Dermis blood vessel endothelial cell (primary cell): Measurements from ENCODE around the gene CNN3. TPM values are rescaled to one million over a fixed set of nuclear protein-coding genes. Genes with fewer than 3 reads are reported as not detected.

Source experiments
- DNase-seq: peaks from one replicate; pipeline ENCODE4 v3.0.0; 2010
- total RNA-seq: library from RNA; depleted of rRNA; stranded (reverse); fragments of >200 nt; gene quantifications from 2 replicates; pipeline ENCODE4 v1.2.3, GENCODE V29; 2014

Gene CNN3
- total RNA-seq, 1 donor from 2014 or later, result 578 TPM

DNA sequence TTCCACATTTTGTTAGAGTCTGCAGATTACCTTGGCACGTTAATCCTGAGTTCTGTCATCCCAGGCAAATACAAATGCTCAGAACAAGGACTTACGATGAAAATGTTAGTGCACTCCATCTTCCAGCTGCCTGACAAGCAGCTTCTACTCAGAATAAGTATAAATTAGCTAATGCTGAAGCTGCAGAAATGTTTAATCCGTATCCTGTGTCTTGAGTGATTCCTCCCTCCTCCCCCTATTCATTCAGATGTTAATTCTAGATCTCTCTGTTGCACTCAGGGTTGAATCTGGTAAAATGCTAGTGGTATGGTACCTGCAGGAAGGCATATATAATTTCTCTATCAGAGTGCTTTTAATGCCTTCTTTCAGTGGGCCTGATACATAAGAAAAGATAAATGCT, 39.8 kb downstream of the CNN3 start:
- no peak for DNase-seq

DNA sequence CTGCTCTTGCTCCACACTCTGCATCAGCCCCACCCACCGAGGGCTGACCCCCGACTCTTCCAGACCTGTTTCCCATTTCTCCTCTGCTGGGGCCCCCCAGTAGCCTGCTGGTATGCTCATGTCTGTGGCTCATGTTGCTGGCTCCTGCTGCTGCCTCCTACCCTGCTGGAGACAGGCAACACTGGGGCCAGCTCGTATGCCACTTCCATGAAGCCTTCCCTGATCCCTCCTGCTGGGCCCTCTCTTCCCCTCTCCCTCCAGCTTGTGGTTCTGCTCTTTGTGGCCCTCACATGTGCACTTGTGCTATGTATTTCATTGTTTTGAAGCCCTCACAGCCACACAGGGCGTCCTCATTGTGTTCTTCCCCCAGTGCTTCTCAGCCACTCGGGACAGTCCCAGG, 40.5 kb downstream of the CNN3 start:
- no peak for DNase-seq

DNA sequence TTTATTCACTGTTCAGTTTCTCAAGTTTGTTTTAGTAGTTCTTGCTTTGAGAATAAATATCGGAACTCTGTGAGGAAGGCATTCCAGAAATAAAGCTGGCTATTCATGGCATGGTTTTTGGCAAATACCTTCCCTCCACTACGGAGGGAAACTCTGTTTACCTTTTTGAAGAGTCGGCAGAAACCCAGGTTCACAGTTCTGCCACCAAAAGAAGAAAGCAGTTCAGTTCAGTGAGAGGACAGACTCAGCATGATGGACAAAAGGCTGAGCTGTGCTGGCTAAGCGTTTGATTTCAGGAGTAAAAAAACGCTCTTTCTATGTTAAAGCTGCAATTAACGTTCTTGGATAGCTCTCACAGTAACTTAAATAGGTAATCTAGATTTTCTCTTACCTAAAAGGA, 42.4 kb downstream of the CNN3 start:
- no peak for DNase-seq

DNA sequence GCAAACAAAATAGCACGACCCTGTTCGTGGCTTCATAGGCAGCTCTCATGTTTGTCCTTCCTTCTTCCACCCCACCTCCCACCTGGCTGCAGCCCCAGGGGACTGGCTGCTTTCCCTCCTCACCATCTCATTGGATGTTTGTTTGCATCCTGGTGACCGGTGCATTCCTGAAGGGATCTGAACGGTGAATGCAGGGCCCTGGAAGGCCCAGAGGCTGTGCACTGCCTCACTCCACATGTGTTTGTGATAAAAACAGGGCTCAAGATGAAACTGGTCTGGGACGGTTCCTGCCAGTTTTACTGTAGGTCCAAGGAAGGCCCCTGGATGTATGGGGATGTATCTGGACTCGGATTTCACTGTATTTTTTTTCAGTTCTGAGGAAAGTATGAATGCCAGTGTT, 42.8 kb downstream of the CNN3 start:
- DNase-seq, result no peak

DNA sequence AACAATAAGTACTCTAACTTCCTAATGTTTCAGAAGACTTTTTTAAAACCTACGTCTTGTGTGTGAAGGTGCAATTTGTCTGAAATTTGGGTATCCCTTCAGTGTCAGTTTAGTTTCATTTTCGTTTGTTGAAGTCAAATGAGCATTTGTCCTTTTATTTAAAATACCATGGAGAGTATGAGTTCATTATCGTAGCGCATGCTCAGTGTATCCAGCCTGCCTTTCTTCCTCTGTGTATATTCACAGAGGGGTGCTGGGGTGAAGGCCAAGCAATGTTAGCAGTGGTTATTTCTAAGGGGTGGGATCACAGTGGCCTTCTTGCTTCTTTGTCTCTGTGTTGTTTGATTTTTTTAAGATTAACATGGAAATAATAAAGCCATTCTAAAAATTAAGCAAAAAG, 43.2 kb downstream of the CNN3 start:
- peak; percentile 38 for DNase-seq

DNA sequence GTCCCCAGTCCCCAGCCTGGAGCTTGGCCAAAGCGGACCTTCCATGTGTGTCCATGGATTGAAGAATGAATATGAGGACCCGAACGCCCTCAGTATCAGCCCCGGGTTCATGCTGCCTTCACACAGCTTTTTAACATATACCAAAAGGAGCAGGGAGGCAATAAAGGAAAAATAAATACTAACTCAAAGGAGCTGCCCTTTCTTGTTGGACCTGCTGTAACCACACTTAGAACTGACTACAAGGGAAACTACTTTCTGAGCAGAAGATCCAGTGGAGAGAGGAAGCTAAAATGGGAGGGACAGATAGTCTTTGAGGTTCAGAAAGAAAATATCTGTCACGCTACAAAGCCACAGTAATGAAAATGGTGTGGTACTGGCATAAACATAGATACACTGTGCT, 48.6 kb downstream of the CNN3 start:
- DNase-seq, result no peak

DNA sequence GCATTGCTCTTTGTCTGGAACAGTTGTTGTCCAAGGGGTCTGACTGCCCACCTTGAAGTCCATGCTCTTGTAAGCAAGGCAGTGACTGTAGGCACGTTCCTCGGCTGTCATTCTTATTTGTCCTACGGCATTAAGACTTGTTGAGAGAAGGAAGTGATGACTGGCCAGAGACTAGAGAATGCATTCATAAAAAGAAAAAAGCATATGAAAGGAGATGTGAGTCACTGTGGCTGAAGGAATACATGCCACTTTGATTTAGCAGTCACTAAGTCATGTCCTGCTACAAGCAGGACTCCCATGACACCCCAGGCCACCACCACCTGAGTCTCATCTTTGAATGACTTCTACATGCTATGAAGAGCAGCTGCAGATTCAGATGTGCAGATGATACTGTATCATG, 50.5 kb downstream of the CNN3 start:
- DNase-seq, result peak; percentile 67

DNA sequence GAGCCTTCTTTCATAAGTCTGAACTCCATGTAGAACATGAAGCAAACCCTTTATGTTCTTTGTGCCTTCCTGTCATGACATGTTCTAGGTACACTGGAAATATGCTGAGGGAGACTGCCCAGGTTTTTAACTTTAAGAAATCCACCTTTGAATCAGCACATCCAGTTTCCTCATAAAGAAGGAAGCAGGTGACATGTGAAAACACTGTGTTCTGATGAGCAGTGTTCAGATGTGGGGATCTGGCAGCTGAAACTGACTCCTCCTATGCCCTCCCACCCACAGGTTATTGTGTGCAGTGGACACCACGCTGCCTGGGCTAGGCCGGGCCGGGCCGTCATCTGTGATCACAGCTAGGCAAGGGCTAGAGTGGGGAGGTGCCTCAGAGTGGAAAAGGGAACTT, 51.1 kb downstream of the CNN3 start:
- DNase-seq, result no peak

DNA sequence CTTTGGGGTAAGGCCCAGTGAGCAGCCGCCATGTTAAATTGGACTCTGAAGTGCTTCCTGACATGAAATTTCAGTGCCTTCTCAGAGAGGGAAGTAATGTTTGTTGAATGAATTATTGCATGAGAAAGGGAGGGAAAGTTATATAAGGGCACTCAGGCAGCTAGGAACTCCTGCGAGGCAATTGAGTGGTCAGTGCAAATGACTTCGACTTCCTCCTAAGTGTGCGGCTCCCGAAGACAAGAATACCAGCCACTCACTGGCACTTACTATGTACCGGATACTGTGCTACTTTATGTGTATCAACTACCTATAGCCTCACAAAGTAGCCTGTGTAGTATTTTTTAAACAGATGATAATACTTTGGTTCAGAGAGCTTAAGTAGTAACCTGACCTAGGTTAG, 52.5 kb downstream of the CNN3 start:
- no peak for DNase-seq

DNA sequence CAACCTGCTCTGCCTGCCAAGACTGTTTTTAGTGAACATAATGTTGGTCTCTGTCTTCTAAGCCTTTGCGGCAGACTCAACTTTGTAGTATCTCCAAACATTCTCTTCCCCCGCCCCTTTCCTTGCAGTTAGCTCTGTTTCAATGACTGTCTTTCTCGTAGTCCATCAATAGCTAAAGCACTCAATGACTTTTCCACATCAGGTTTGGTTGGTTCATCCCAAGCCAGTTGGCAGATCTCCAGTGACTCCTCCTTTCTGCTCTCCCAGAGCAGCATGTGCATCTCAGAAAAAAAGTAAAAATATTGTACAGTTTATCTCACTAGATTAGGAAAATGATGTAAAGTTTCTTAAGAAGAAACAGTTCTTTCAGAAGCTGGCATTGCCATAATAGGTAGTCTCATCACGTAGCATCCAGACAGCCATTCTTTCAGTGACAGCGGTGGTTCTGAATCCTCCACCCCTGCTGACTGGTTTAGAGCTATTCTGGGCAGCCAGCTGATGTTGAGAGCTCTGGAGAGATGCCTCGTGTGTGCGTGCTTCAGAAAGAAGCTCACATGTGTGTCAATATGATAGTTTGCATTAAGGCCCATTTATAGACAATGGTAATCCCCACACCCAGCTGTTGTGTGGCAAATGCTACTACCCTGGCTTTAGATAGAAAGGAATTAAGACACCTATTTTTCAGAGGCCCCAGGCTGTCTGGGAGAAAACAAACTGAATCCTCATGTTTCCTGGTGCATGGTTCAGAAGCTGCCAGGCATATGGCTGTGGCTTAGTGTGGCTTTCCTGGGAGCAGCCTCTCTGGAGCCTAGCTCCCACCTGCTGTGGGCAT, 53.2 kb downstream of the CNN3 start:
- no peak for DNase-seq

DNA sequence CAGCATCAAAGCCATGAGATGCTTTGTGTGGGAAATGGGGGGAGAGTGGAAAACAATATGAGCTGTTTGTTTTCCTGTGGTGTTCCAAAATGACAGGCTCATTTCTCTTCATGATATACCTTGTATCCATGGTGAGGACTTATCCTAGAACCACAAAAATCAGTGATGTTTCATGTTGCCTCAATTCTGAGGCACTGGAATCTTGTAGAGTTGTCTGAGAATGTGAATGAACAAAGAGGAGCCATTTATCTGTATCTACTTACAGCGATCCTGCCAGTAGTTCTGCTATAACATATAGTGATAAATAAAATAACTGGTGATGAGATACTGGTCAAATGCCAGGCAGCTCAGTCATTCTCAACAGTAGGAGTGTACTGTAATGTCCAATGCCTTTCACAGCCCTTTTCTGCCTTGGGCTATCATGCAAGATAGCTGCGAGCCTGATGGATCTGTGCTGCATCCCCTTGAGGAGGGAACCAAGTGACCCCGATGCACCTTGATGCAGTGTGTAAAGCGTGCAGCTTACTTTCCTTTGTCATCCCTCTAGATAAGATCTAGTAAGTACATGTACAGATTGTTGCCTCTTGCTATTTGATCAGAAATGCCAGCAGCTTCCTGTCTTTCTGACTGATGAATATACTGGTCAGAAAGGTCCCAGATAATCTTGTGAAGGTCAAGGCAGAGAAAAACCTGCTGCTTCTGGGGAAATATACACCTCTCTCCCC, 54.0 kb downstream of the CNN3 start:
- DNase-seq, result peak; percentile 52

DNA sequence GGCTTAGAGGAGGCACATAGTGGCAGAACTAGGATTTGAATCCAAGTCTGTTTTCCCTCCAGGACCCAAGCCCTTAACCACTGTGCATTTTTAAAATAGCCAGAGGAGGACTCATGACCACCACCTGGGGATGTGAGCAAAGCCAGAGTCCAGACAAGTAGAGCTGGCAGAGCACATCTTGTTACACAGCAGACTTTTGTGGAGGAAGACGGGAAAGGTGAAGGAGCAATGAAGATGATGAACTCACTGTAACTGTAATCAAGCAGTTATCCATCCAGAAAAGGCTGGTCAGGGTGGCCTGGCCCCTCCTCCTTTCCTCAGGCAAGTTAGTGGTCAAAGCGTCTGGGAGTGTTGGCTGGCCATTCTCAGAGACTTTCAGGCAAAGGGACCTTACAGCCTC, 55.9 kb downstream of the CNN3 start:
- no peak for DNase-seq

DNA sequence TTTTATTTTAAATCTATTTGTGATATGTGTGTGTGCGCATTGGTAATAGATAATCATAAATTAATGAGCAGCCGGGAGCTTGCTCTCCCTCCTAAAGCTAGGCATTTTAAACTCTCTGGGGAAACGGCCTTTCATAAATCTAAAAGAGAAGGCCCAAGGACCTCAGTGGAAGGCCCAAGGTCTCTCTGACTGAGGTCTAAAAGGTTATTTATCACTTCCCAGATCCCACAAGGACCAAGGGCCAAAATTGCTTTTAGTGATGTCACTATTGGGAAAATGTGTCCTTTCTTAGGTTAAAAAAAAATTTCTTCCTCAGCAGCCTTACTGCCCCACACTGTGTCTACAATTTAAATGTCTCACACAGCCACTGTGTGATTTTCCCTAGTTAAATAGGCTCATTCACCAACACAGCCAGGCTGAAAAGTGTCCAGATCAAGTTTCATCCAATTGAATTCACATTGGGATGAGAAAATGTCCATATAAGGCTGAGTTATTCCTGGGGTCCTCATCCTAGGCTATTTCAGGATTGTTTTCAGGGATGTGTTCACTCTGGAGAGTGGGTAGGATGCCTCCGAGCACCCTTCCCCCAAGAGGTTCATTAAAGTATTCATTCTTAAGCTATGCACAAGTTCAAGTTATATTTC, 60.6 kb downstream of the CNN3 start:
- DNase-seq, result no peak

DNA sequence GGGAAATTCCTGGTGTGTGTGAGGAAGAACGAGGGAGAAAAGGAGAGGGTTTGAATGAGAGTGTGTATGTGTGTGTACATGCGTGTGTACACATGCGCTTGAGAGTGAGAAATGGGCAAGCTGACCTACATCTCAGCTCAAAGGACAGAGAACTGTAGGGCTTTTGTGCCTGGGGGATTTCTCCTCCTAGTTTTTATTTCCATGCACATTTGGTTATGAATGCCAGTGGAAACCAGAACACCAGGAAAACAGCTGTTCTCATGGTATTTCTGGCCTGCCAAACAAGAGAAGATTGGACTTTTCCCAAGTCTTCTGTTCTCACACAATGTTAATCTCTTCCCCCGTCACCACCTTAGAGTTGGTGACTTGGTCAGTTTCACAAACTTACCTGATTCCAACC, 61.5 kb downstream of the CNN3 start:
- peak; percentile 79 for DNase-seq

DNA sequence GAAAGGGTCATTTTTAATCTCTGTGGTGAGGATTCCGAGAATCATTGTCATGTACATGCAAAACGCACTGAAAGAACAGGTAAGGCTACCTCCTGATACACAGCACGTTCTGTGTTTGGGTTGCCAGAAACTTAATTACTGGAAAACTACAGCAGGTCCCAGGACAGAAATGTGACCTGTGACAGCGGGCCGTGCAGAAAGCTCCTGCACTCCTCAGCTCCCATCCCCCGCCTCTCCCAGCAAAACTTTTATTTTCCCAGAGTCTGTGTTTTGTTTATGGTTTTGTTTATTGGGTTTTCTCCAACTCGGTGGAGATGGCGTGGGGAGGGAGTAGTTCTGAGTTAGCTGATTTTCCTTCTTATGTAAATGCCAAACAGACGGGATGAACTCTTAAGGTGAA, 62.1 kb downstream of the CNN3 start:
- no peak for DNase-seq

DNA sequence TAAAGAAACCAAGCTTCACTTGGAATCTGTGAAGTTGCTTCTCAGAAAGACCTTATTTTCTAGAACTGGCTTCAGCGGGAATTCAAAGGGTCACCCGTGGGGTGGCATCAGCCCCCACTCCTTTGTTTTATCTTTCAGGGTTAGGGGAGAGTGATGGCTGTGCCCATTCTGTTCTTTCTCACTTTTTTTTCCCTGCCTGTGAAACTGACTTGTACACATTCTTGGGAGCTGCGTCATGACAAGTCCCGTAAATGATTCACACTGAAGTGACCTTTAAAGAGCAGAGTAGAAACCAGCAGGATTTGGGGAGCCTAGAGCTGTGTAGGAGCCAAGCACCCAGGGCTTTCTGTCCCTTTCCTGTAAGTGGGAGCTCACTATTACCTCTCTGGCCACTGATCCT, 63.0 kb downstream of the CNN3 start:
- peak; percentile 81 for DNase-seq

DNA sequence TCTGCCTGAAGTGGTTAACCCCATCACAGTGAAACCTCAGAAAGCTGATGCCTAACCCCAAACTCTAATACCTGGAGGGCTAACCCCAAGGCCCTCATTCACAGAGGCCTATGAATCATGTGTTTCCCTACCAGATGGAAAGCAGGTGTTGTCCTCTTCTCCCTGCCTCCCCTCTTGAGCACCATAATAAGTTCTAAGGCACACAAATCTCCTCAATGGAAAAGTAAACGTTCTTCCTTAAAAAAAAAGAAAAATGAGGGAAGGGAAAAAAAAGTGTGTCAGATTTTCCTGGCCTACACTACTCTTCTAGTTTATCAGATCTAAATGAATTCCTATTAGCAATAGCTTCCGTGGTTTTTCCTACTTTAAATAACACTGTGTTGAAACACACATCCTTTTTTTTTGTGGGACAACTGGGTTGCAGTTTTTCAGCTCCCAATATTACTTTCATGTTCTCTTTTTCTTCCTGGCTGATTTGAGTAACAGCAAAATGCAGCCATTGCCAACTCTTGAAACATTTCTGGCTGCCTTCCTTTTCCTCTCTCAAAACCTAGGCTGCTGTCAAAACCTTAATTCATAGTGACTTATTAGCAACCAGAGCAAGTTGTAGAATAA, 63.5 kb downstream of the CNN3 start:
- DNase-seq, result peak; percentile 68

DNA sequence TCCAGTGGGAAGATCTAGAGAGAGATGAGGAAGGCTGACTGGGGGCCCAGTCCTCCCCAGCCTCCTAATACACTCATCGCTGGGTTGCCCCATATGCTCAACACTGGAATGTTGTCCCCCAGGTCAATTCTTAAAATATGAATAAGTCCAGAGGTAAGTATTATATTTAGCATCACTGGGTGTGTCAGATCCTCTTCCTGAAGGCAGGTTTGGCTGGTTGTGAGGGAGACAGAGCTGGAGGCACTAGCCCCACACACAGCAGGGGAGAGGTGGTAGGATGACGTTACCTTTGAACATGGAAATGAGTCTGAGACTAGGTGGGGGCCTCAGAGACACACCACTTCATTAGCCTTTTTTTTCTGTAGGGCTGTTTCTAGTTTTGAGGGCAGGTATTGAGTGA, 64.2 kb downstream of the CNN3 start:
- DNase-seq, result no peak

DNA sequence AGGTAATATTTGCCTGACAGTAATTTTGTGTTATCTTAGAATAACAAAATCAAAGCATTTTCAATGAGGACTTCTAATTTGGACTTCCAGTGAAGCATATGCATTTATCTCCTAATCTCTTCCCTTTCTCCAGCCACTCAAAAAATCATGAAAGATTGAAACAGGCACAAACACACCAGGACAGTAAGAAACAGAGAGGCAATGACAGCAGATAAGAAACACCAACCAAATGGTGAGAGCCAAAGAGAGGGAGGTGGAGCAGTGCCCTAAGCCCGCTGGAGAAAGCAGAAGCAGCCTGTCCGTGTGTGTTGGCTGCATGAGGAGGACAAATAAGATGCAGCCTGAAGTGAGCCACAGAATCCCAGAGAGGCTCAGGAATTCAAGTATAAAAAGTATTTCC, 67.7 kb downstream of the CNN3 start:
- DNase-seq, result no peak

DNA sequence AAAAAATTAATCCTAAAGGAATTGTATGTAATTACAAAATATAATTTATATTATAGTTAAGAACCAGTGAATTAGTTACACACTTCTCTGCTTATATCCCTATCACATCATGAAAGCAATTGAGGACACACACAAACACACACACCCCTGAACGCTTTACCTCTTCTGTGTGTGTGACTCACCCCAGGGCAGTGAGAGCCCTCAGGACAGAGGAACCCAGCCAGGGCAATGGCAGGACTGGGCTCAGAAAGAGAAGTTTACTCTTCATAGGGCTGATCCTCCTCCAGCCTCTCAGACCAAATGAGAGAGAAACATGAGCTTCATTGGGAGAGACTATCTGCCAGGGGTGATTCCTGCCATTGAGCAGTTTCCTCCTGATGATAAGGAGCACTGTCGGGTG, 68.6 kb downstream of the CNN3 start:
- DNase-seq, result no peak

DNA sequence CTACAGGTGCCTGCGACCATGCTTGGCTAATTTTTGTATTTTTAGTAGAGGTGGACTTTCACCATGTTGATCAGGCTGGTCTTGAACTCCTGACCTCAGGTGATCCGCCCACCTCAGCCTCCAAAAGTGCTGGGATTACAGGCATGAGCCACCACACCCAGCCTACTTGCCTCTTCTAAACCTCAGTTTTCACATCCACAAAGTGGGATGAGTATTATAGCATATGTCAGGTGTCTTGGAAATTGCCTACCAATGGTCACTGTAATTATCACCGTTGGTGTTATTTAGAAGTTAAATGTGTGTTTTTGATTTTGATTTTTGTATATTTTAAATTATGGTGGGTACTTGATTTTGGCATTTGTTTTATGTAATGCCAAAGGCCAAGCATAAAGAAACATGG, 70.0 kb downstream of the CNN3 start:
- no peak for DNase-seq

DNA sequence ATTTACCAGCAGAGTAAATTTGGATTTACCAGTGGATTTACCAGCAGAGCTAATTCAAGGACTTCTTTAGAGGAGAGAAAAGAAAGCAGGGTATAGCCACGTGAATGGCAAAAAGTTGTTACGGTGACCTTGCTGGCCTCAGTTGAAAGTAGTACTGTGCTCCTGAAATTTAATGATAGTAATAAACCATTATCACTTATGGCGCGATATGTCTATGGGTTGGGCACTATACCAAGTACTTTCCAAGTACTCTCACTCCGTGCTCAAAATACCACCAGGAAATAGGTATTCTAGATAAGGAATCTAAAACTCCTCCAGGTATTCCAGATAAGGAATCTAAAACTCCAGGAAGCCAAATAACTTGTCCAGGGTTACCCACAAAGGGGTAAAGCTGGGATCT, 70.9 kb downstream of the CNN3 start:
- no peak for DNase-seq

DNA sequence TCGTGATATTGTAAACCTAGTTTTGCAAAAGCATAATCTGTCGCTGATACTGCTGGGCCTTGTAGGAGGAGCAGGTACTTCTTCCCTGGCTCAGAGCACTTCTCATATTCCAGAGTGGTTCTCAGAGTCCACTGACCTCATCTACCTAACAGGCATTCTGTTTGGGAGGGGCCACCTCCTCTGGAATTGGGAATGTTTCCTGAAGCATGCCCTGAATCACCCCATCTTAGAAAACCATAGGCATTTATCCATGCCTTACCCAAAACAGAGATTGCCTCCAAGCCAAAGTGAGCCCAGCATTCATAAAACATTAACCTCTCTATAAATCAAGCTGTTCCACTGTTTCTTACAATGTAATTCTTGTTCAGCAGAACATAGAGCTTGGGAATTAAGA, 71.6 kb downstream of the CNN3 start:
- DNase-seq, result no peak
